ENCODE results near the gene TRAF1. TPM values are rescaled to one million over a fixed set of nuclear protein-coding genes. Genes with fewer than 3 reads are reported as not detected.

The TRAF1 gene
- total and polyA plus RNA-seq, 10 of the 15 experiments (the other 5 are each of a cell fraction or from before 2014, with no cell fraction given): 13.8 to 163 (median 128) TPM

- TF ChIP-seq, protein P1, sequence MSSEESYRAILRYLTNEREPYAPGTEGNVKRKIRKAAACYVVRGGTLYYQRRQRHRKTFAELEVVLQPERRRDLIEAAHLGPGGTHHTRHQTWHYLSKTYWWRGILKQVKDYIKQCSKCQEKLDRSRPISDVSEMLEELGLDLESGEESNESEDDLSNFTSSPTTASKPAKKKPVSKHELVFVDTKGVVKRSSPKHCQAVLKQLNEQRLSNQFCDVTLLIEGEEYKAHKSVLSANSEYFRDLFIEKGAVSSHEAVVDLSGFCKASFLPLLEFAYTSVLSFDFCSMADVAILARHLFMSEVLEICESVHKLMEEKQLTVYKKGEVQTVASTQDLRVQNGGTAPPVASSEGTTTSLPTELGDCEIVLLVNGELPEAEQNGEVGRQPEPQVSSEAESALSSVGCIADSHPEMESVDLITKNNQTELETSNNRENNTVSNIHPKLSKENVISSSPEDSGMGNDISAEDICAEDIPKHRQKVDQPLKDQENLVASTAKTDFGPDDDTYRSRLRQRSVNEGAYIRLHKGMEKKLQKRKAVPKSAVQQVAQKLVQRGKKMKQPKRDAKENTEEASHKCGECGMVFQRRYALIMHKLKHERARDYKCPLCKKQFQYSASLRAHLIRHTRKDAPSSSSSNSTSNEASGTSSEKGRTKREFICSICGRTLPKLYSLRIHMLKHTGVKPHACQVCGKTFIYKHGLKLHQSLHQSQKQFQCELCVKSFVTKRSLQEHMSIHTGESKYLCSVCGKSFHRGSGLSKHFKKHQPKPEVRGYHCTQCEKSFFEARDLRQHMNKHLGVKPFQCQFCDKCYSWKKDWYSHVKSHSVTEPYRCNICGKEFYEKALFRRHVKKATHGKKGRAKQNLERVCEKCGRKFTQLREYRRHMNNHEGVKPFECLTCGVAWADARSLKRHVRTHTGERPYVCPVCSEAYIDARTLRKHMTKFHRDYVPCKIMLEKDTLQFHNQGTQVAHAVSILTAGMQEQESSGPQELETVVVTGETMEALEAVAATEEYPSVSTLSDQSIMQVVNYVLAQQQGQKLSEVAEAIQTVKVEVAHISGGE (CRISPR knock-in tag; IDR thresholded peaks at IDR 0.05): no peak
- TF ChIP-seq MTA3 (IDR thresholded peaks at IDR 0.05; ENCODE audit: borderline replicate concordance, low read length): no peak
- TF ChIP-seq, protein P2, sequence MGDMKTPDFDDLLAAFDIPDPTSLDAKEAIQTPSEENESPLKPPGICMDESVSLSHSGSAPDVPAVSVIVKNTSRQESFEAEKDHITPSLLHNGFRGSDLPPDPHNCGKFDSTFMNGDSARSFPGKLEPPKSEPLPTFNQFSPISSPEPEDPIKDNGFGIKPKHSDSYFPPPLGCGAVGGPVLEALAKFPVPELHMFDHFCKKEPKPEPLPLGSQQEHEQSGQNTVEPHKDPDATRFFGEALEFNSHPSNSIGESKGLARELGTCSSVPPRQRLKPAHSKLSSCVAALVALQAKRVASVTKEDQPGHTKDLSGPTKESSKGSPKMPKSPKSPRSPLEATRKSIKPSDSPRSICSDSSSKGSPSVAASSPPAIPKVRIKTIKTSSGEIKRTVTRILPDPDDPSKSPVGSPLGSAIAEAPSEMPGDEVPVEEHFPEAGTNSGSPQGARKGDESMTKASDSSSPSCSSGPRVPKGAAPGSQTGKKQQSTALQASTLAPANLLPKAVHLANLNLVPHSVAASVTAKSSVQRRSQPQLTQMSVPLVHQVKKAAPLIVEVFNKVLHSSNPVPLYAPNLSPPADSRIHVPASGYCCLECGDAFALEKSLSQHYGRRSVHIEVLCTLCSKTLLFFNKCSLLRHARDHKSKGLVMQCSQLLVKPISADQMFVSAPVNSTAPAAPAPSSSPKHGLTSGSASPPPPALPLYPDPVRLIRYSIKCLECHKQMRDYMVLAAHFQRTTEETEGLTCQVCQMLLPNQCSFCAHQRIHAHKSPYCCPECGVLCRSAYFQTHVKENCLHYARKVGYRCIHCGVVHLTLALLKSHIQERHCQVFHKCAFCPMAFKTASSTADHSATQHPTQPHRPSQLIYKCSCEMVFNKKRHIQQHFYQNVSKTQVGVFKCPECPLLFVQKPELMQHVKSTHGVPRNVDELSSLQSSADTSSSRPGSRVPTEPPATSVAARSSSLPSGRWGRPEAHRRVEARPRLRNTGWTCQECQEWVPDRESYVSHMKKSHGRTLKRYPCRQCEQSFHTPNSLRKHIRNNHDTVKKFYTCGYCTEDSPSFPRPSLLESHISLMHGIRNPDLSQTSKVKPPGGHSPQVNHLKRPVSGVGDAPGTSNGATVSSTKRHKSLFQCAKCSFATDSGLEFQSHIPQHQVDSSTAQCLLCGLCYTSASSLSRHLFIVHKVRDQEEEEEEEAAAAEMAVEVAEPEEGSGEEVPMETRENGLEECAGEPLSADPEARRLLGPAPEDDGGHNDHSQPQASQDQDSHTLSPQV (IDR thresholded peaks at IDR 0.05): no peak
- TF ChIP-seq TCF12 (IDR thresholded peaks at IDR 0.05; ENCODE audit: low read depth, low read length): no peak
Observed at GRCh38 chr9:120947222-120947621, 20.6 kb upstream of the TRAF1 start (continued).

- BruUV-seq (replicated peaks): no TSS peak
- Histone ChIP-seq H3K4me2 (ENCODE audit: control insufficient read depth, insufficient read depth) (no peak overlapping the region), H4K20me1 (ENCODE audit: control insufficient read depth, insufficient read depth) (no peaks in the 10 kb centered on the region), H3K79me2 (ENCODE audit: control insufficient read depth, insufficient read depth, low read length) (no peaks in the 10 kb centered on the region), H3K27me3 (replicated peaks in 1 of 2; ENCODE audit: control insufficient read depth in 2 of 2, insufficient read depth in 2 of 2, low read length in 1 of 2) (no peaks in the 10 kb centered on the region), H3K4me1 (ENCODE audit: control insufficient read depth, insufficient read depth, low read length) (peaks cover 17% of the 10 kb centered on the region), H3K9me3 (replicated peaks; ENCODE audit: control insufficient read depth, insufficient read depth, low read length) (no peaks in the 10 kb centered on the region; the same call in 2 of the 3 replicates), H3K4me3 (no peak overlapping the region), H3K9ac (ENCODE audit: control insufficient read depth, insufficient read depth, low read length) (no peak overlapping the region), H3K36me3 (ENCODE audit: control insufficient read depth in 2 of 2, insufficient read depth in 2 of 2, low read length in 1 of 2) (no peaks in the 10 kb centered on the region), H3K27ac (ENCODE audit: control insufficient read depth, insufficient read depth) (no peak overlapping the region), H2AFZ (ENCODE audit: control insufficient read depth, low read depth, low read length) (no peak overlapping the region)
- in situ Hi-C loops (cut with MboI) (no loop called here), intact Hi-C loops (cut with micrococcal nuclease; ENCODE audit: unreplicated experiment) (no loop called here)
- ChIA-PET SMC1A (ENCODE audit: uncharacterized antibody, unreplicated experiment) (no interaction called here), RAD21 (ENCODE audit: unreplicated experiment) (no interaction called here), POLR2A (interaction anchor here (5.2 kb wide), 1 partner anchor 14 kb away, joined by 21 read pairs; no protein-coding TSS in a partner anchor), CTCF (interaction anchor here (1.0 to 1.1 kb wide), 2 partner anchors 10 to 114 kb away, joined by 3 to 4 read pairs; no protein-coding TSS in a partner anchor)
- TF ChIP-seq SMAD5 (IDR thresholded peaks at IDR 0.05; ENCODE audit: low read depth): no peak
- TF ChIP-seq EED (IDR thresholded peaks at IDR 0.05; ENCODE audit: low read depth): no peak
- 90% methylated on average over 3 of the region's 3 CpGs for WGBS (ENCODE audit: insufficient coverage, insufficient replicate concordance, low lambda C conversion rate, missing lambda C conversion rate)
- ATAC-seq (no peak), FAIRE-seq (no peak), DNase-seq (ENCODE audit: low read depth, low spot score) (no peak)
Observed at GRCh38 chr9:120946259-120946658, 19.7 kb upstream of the TRAF1 start.
